ENCODE results near the gene TBC1D16.

GRCh38 chr17:79949656-79950209 is 85.9 kb downstream of the TBC1D16 start:
- TF ChIP-seq TAF1 (IDR thresholded peaks at IDR 0.05; ENCODE audit: borderline replicate concordance, low read depth, low read length) (no peak), POLR2A (IDR thresholded peaks at IDR 0.05; ENCODE audit: low read depth, low read length) (no peak)

Data from GM12892 (cell line).